IPS DF 6.9 (cell line): ENCODE results near the gene ENOX1.

Source experiments
- DNase-seq: peaks from one replicate; pipeline ENCODE4 v3.0.0-alpha.2; 2013; ENCODE audit warnings: low read depth, low spot score
- H3K27ac ChIP-seq: one replicate; pipeline ENCODE4 v1.5.1; 2013; ENCODE audit warnings: low read length, control low read depth
- H3K27me3 ChIP-seq: 2 replicates; pipeline ENCODE4 v1.6.1; 2013; ENCODE audit warnings: mild to moderate bottlenecking, low read length; ENCODE audit not compliant: control insufficient read depth, insufficient read depth
- H3K36me3 ChIP-seq: 2 replicates; pipeline ENCODE4 v1.6.1; 2013; ENCODE audit warnings: low read length; ENCODE audit not compliant: control insufficient read depth, insufficient read depth
- H3K4me1 ChIP-seq: 2 replicates; pipeline ENCODE4 v1.6.1; 2013; ENCODE audit warnings: low read length; ENCODE audit not compliant: control insufficient read depth, insufficient read depth
- H3K4me3 ChIP-seq: 2 replicates; pipeline ENCODE4 v1.5.1; 2013; ENCODE audit warnings: mild to moderate bottlenecking, low read length
- H3K9me3 ChIP-seq: 2 replicates; pipeline ENCODE4 v1.6.1; 2013; ENCODE audit warnings: low read length, inconsistent platforms; ENCODE audit not compliant: control insufficient read depth, insufficient read depth
- WGBS: extraction: QIAGEN DNeasy Blood & Tissue Kit; methylation state at CpG from one replicate; pipeline ENCODE4 v1.1.7; 2013; ENCODE audit warnings: mixed read lengths, missing lambda C conversion rate; ENCODE audit not compliant: insufficient read length, insufficient coverage; 5-methylcytosine and 5-hydroxymethylcytosine counted together

ENOX1 gene

GRCh38 chr13:43682701-43683100 is 104.1 kb downstream of the ENOX1 start:
- H3K9me3 ChIP-seq = no peaks in the 10 kb centered on the region
- H3K27me3 ChIP-seq = no peaks in the 10 kb centered on the region
- DNase-seq = no peak
- no peaks in the 10 kb centered on the region for H3K4me1 ChIP-seq
- no peak overlapping the region for H3K27ac ChIP-seq
- no peaks in the 10 kb centered on the region for H3K36me3 ChIP-seq
- WGBS = no CpG with 5 or more reads among the region's 2 CpGs
- no peak overlapping the region for H3K4me3 ChIP-seq

- H3K4me3 ChIP-seq = no peak overlapping the region
- DNase-seq = no peak
These were observed 110.5 kb downstream of the ENOX1 start for GRCh38 chr13:43676320-43676719.

GRCh38 chr13:43675577-43675976 is 111.2 kb downstream of the ENOX1 start:
- no peak for DNase-seq
- Histone ChIP-seq H3K4me3 (no peak overlapping the region), H3K27me3 (no peaks in the 10 kb centered on the region), H3K27ac (no peak overlapping the region), H3K4me1 (no peaks in the 10 kb centered on the region), H3K9me3 (no peaks in the 10 kb centered on the region), H3K36me3 (no peaks in the 10 kb centered on the region)
- no CpG with 5 or more reads among the region's 6 CpGs for WGBS

More at GRCh38 chr13:43676320-43676719, 110.5 kb downstream of the ENOX1 start:
- Histone ChIP-seq H3K36me3 (no peaks in the 10 kb centered on the region), H3K27me3 (no peaks in the 10 kb centered on the region), H3K27ac (no peak overlapping the region), H3K4me1 (no peaks in the 10 kb centered on the region), H3K9me3 (no peaks in the 10 kb centered on the region)
- WGBS = no CpG with 5 or more reads among the region's 1 CpG

- H3K4me3 ChIP-seq = no peak overlapping the region
- no peaks in the 10 kb centered on the region for H3K36me3 ChIP-seq
- H3K4me1 ChIP-seq = no peaks in the 10 kb centered on the region
- no CpG with 5 or more reads among the region's 3 CpGs for WGBS
- DNase-seq = no peak
- no peaks in the 10 kb centered on the region for H3K9me3 ChIP-seq
- no peaks in the 10 kb centered on the region for H3K27me3 ChIP-seq
- H3K27ac ChIP-seq = no peak overlapping the region
These were observed 116.8 kb downstream of the ENOX1 start for GRCh38 chr13:43669964-43670363.

- no peak for DNase-seq
- Histone ChIP-seq H3K27me3 (no peaks in the 10 kb centered on the region), H3K4me1 (no peaks in the 10 kb centered on the region)
These were observed 117.7 kb downstream of the ENOX1 start for GRCh38 chr13:43669101-43669500.

GRCh38 chr13:43666403-43666802 is 120.4 kb downstream of the ENOX1 start:
- no peaks in the 10 kb centered on the region for H3K9me3 ChIP-seq
- H3K4me1 ChIP-seq = no peaks in the 10 kb centered on the region
- no peak overlapping the region for H3K4me3 ChIP-seq
- no CpG with 5 or more reads among the region's 2 CpGs for WGBS
- no peak overlapping the region for H3K27ac ChIP-seq
- no peaks in the 10 kb centered on the region for H3K27me3 ChIP-seq
- no peaks in the 10 kb centered on the region for H3K36me3 ChIP-seq
- DNase-seq = no peak

More at GRCh38 chr13:43669101-43669500, 117.7 kb downstream of the ENOX1 start:
- no peaks in the 10 kb centered on the region for H3K36me3 ChIP-seq
- no peak overlapping the region for H3K4me3 ChIP-seq
- no peak overlapping the region for H3K27ac ChIP-seq
- WGBS = no CpG with 5 or more reads among the region's 1 CpG
- H3K9me3 ChIP-seq = no peaks in the 10 kb centered on the region

GRCh38 chr13:43665388-43665787 is 121.4 kb downstream of the ENOX1 start:
- Histone ChIP-seq H3K4me3 (no peak overlapping the region), H3K4me1 (no peaks in the 10 kb centered on the region), H3K9me3 (no peaks in the 10 kb centered on the region), H3K27me3 (no peaks in the 10 kb centered on the region), H3K27ac (no peak overlapping the region), H3K36me3 (no peaks in the 10 kb centered on the region)
- no peak for DNase-seq
- WGBS = no CpG with 5 or more reads among the region's 6 CpGs

- Histone ChIP-seq H3K9me3 (no peaks in the 10 kb centered on the region), H3K4me1 (no peaks in the 10 kb centered on the region), H3K27ac (no peak overlapping the region), H3K27me3 (no peaks in the 10 kb centered on the region), H3K36me3 (no peaks in the 10 kb centered on the region), H3K4me3 (no peak overlapping the region)
- no peak for DNase-seq
- WGBS = no CpG with 5 or more reads among the region's 1 CpG
These were observed 122.0 kb downstream of the ENOX1 start for GRCh38 chr13:43664700-43665191.

- Histone ChIP-seq H3K4me3 (no peak overlapping the region), H3K36me3 (no peaks in the 10 kb centered on the region), H3K27ac (no peak overlapping the region), H3K27me3 (no peaks in the 10 kb centered on the region), H3K4me1 (no peaks in the 10 kb centered on the region), H3K9me3 (no peaks in the 10 kb centered on the region)
- WGBS = 100% methylated on average over 1 of the region's 3 CpGs
- DNase-seq = no peak
These were observed 123.2 kb downstream of the ENOX1 start for GRCh38 chr13:43663474-43664090.

- H3K9me3 ChIP-seq = no peaks in the 10 kb centered on the region
- no peaks in the 10 kb centered on the region for H3K27me3 ChIP-seq
- no peaks in the 10 kb centered on the region for H3K36me3 ChIP-seq
- no peaks in the 10 kb centered on the region for H3K4me1 ChIP-seq
- no peak overlapping the region for H3K4me3 ChIP-seq
- DNase-seq = no peak
- no peak overlapping the region for H3K27ac ChIP-seq
These were observed 123.8 kb downstream of the ENOX1 start for GRCh38 chr13:43662976-43663375.

GRCh38 chr13:43661161-43661830 is 125.5 kb downstream of the ENOX1 start:
- Histone ChIP-seq H3K4me3 (no peak overlapping the region), H3K27me3 (no peaks in the 10 kb centered on the region), H3K9me3 (no peaks in the 10 kb centered on the region), H3K36me3 (no peaks in the 10 kb centered on the region), H3K4me1 (no peaks in the 10 kb centered on the region), H3K27ac (no peak overlapping the region)
- WGBS = no CpG with 5 or more reads among the region's 6 CpGs
- DNase-seq = no peak
